G401.6 (cell line): ENCODE results near the gene REPS2.

Source experiments
- FAIRE-seq: peaks from 2 replicates; lab custom pipeline; 2012; peaks lifted over from hg19 to GRCh38; lab: Jason Lieb, UNC

REPS2 gene

GRCh38 chrX:17036171-17036961 is 89.9 kb downstream of the REPS2 start:
- no peak for FAIRE-seq

- FAIRE-seq = no peak
Observed at GRCh38 chrX:17038277-17038676, 91.8 kb downstream of the REPS2 start.

- FAIRE-seq = no peak
Observed at GRCh38 chrX:17038681-17039161, 92.3 kb downstream of the REPS2 start.

- no peak for FAIRE-seq
Observed at GRCh38 chrX:17039826-17040225, 93.4 kb downstream of the REPS2 start.

- no peak for FAIRE-seq
Observed at GRCh38 chrX:17040711-17041110, 94.3 kb downstream of the REPS2 start.

GRCh38 chrX:17042037-17042436 is 95.6 kb downstream of the REPS2 start:
- FAIRE-seq = no peak

GRCh38 chrX:17046478-17047097 is 100.1 kb downstream of the REPS2 start:
- FAIRE-seq = no peak

- no peak for FAIRE-seq
Observed at GRCh38 chrX:17047224-17047623, 100.8 kb downstream of the REPS2 start.

GRCh38 chrX:17052210-17052609 is 105.8 kb downstream of the REPS2 start:
- FAIRE-seq = no peak

GRCh38 chrX:17052793-17053192 is 106.3 kb downstream of the REPS2 start:
- FAIRE-seq = no peak

GRCh38 chrX:17053502-17053901 is 107.0 kb downstream of the REPS2 start:
- no peak for FAIRE-seq

- no peak for FAIRE-seq
Observed at GRCh38 chrX:17056868-17057608, 110.6 kb downstream of the REPS2 start.

- no peak for FAIRE-seq
Observed at GRCh38 chrX:17062065-17062464, 115.6 kb downstream of the REPS2 start.

GRCh38 chrX:17065100-17065499 is 118.6 kb downstream of the REPS2 start:
- no peak for FAIRE-seq

- no peak for FAIRE-seq
Observed at GRCh38 chrX:17067534-17067933, 121.1 kb downstream of the REPS2 start.

GRCh38 chrX:17072301-17072700 is 125.8 kb downstream of the REPS2 start:
- FAIRE-seq = no peak

- FAIRE-seq = no peak
Observed at GRCh38 chrX:17072721-17073230, 126.3 kb downstream of the REPS2 start.

GRCh38 chrX:17075004-17075403 is 128.5 kb downstream of the REPS2 start:
- FAIRE-seq = no peak

GRCh38 chrX:17077361-17077760 is 130.9 kb downstream of the REPS2 start:
- FAIRE-seq = no peak

- no peak for FAIRE-seq
Observed at GRCh38 chrX:17078031-17078720, 131.7 kb downstream of the REPS2 start.

GRCh38 chrX:17081511-17081910 is 135.1 kb downstream of the REPS2 start:
- FAIRE-seq = no peak

GRCh38 chrX:17081968-17082367 is 135.5 kb downstream of the REPS2 start:
- no peak for FAIRE-seq
